ENCODE measurements around the gene RPH3AL.

RPH3AL gene

GRCh38 chr17:225551-225950 is 127.1 kb downstream of the RPH3AL start:
- TF ChIP-seq CEBPB (IDR thresholded peaks at IDR 0.05) (no peak), EP300 (IDR thresholded peaks at IDR 0.05; ENCODE audit: borderline replicate concordance) (no peak), TAF1 (IDR thresholded peaks at IDR 0.05; ENCODE audit: low read depth) (no peak), TCF12 (IDR thresholded peaks at IDR 0.05; ENCODE audit: low read depth) (no peak), RAD21 (IDR thresholded peaks at IDR 0.05; ENCODE audit: low read depth) (no peak), CREB1 (IDR thresholded peaks at IDR 0.05; ENCODE audit: low read depth) (no peak), NFIC (IDR thresholded peaks at IDR 0.05) (no peak), MAX (IDR thresholded peaks at IDR 0.05) (no peak), REST (IDR thresholded peaks at IDR 0.05; ENCODE audit: low read depth) (no peak), YY1 (IDR thresholded peaks at IDR 0.05; ENCODE audit: low read depth) (no peak), EGR1 (IDR thresholded peaks at IDR 0.05) (no peak), USF1 (IDR thresholded peaks at IDR 0.05) (no peak), TEAD4 (IDR thresholded peaks at IDR 0.05) (no peak), FOXM1 (IDR thresholded peaks at IDR 0.05; ENCODE audit: borderline replicate concordance, low read depth) (no peak), ZBTB7A (IDR thresholded peaks at IDR 0.05; ENCODE audit: low read depth) (no peak)

- no peak for TF ChIP-seq EGR1 (IDR thresholded peaks at IDR 0.05)
- no peak for TF ChIP-seq FOXM1 (IDR thresholded peaks at IDR 0.05; ENCODE audit: borderline replicate concordance, low read depth)
- no peak for TF ChIP-seq CEBPB (IDR thresholded peaks at IDR 0.05)
These were observed 128.7 kb downstream of the RPH3AL start for GRCh38 chr17:223723-224471.

- TF ChIP-seq FOXM1 (IDR thresholded peaks at IDR 0.05; ENCODE audit: borderline replicate concordance, low read depth): no peak
- TF ChIP-seq NFIC (IDR thresholded peaks at IDR 0.05): no peak
- no peak for TF ChIP-seq USF1 (IDR thresholded peaks at IDR 0.05)
- TF ChIP-seq EP300 (IDR thresholded peaks at IDR 0.05; ENCODE audit: borderline replicate concordance): no peak
- TF ChIP-seq EGR1 (IDR thresholded peaks at IDR 0.05): no peak
- no peak for TF ChIP-seq TCF12 (IDR thresholded peaks at IDR 0.05; ENCODE audit: low read depth)
- TF ChIP-seq CEBPB (IDR thresholded peaks at IDR 0.05): no peak
- TF ChIP-seq ZBTB7A (IDR thresholded peaks at IDR 0.05; ENCODE audit: low read depth): no peak
- no peak for TF ChIP-seq MAX (IDR thresholded peaks at IDR 0.05)
These were observed 130.4 kb downstream of the RPH3AL start for GRCh38 chr17:222172-222571.

- TF ChIP-seq EP300 (IDR thresholded peaks at IDR 0.05; ENCODE audit: borderline replicate concordance) (no peak), CREB1 (IDR thresholded peaks at IDR 0.05; ENCODE audit: low read depth) (no peak), RAD21 (IDR thresholded peaks at IDR 0.05; ENCODE audit: low read depth) (no peak), USF1 (IDR thresholded peaks at IDR 0.05) (no peak), TEAD4 (IDR thresholded peaks at IDR 0.05) (no peak), REST (IDR thresholded peaks at IDR 0.05; ENCODE audit: low read depth) (no peak), ZBTB7A (IDR thresholded peaks at IDR 0.05; ENCODE audit: low read depth) (no peak), TAF1 (IDR thresholded peaks at IDR 0.05; ENCODE audit: low read depth) (no peak), TCF12 (IDR thresholded peaks at IDR 0.05; ENCODE audit: low read depth) (no peak), CEBPB (IDR thresholded peaks at IDR 0.05) (no peak), MAX (IDR thresholded peaks at IDR 0.05) (no peak)
These were observed 132.9 kb downstream of the RPH3AL start for GRCh38 chr17:219696-220095.

GRCh38 chr17:218432-219110 is 134.0 kb downstream of the RPH3AL start:
- no peak for TF ChIP-seq EGR1 (IDR thresholded peaks at IDR 0.05)
- no peak for TF ChIP-seq REST (IDR thresholded peaks at IDR 0.05; ENCODE audit: low read depth)
- no peak for TF ChIP-seq ZBTB7A (IDR thresholded peaks at IDR 0.05; ENCODE audit: low read depth)
- TF ChIP-seq MAX (IDR thresholded peaks at IDR 0.05): no peak
- TF ChIP-seq RAD21 (IDR thresholded peaks at IDR 0.05; ENCODE audit: low read depth): no peak
- no peak for TF ChIP-seq FOXM1 (IDR thresholded peaks at IDR 0.05; ENCODE audit: borderline replicate concordance, low read depth)
- no peak for TF ChIP-seq TCF12 (IDR thresholded peaks at IDR 0.05; ENCODE audit: low read depth)
- no peak for TF ChIP-seq CEBPB (IDR thresholded peaks at IDR 0.05)
- no peak for TF ChIP-seq NFIC (IDR thresholded peaks at IDR 0.05)
- no peak for TF ChIP-seq TAF1 (IDR thresholded peaks at IDR 0.05; ENCODE audit: low read depth)
- no peak for TF ChIP-seq CREB1 (IDR thresholded peaks at IDR 0.05; ENCODE audit: low read depth)
- TF ChIP-seq EP300 (IDR thresholded peaks at IDR 0.05; ENCODE audit: borderline replicate concordance): no peak
- no peak for TF ChIP-seq TEAD4 (IDR thresholded peaks at IDR 0.05)
- TF ChIP-seq USF1 (IDR thresholded peaks at IDR 0.05): no peak

Data from Ishikawa (cell line).